WI38 (cell line): ENCODE measurements around the gene RAD51AP2.

ENCODE experiments used
- H3K4me3 ChIP-seq: 2 replicates; pipeline ENCODE4 v1.5.1; 2011; ENCODE audit warnings: low read depth, mild to moderate bottlenecking, control low read depth, low read length
- TF ChIP-seq, protein P1 (sequence below): IDR thresholded peaks from 2 replicates; pipeline ENCODE4 v1.5.1; 2012; ENCODE audit warnings: low read depth, mild to moderate bottlenecking, control low read depth, low read length

The RAD51AP2 gene

DNA sequence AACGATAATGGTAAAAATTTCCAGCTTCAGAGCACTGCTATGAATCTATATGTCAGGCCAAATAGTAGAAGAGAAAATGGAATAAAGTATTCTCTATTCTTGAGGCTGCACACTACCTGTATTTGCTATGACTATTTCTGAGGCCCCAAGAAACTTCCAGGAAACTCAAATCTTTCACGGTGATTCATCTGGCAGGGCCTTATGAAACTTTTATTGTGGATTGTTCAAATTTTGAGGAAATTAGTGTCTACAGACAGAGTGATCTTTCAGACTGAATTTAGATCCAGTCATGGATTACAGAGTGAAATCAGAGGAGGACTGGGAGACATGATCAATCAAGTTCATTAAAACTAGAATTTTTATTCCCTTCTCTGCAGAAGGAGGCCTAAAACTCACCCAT lies 18.2 kb upstream of the RAD51AP2 start:
- H3K4me3 ChIP-seq = no peak overlapping the region
- TF ChIP-seq, protein P1, sequence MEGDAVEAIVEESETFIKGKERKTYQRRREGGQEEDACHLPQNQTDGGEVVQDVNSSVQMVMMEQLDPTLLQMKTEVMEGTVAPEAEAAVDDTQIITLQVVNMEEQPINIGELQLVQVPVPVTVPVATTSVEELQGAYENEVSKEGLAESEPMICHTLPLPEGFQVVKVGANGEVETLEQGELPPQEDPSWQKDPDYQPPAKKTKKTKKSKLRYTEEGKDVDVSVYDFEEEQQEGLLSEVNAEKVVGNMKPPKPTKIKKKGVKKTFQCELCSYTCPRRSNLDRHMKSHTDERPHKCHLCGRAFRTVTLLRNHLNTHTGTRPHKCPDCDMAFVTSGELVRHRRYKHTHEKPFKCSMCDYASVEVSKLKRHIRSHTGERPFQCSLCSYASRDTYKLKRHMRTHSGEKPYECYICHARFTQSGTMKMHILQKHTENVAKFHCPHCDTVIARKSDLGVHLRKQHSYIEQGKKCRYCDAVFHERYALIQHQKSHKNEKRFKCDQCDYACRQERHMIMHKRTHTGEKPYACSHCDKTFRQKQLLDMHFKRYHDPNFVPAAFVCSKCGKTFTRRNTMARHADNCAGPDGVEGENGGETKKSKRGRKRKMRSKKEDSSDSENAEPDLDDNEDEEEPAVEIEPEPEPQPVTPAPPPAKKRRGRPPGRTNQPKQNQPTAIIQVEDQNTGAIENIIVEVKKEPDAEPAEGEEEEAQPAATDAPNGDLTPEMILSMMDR = no peak

DNA sequence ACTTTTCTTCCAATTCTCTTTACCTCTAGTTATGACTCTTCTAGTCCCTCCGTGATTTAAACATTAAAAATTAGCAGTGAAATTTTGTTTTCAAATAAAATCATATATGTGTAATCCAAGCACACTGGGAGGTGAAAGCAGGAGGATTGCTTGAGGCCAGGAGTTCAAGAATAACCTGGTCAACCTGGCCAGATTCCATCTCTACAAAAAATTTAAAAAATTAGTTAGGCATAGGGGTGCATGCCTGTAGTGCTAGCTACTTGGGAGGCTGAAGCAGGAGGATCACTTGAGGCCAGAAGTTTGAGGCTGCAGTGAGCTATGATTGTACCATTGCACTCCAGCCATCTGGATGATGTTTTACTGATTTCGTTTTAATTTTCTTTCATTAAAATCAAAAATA lies 15.3 kb upstream of the RAD51AP2 start:
- TF ChIP-seq, protein P1 = no peak
- no peak overlapping the region for H3K4me3 ChIP-seq

DNA sequence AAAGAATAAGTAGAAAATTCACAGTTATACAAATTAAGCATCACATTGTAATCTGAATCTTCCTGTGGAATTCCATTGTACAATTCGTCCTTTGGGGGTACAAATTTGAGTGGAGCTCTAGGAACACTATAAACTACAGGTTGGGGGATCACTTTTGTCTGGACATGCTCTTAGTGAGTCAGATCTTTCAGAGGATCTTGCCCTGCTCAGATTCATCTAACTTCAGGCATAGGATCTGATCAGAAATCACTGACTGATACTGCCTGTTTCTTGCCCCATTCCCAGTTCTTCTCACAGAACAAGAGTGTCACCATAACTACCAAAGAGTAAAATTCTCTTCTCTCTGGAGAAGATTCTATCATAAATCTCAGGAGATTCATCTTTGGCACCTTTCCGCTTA lies 11.5 kb upstream of the RAD51AP2 start:
- no peak overlapping the region for H3K4me3 ChIP-seq
- TF ChIP-seq, protein P1 = no peak

DNA sequence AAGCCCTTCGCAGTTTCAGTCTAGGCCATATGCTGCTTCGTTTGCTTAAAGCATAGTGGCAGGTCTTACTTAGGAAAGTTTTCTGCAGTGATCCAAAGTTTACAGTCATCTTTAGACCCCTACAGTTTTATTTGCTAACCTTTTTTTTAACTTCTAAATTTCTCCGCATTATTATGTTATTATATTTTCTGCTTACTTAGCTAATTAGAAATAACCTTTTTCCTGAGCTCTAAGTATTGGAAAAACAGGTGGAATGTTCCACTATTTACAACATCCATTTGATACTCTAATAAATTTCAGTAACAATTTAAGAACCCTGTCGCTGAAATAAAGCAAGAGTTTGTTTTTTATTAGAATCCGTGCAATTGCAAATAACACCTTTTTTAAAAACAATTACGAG lies 4.1 kb upstream of the RAD51AP2 start:
- TF ChIP-seq, protein P1 = no peak
- no peak overlapping the region for H3K4me3 ChIP-seq

DNA sequence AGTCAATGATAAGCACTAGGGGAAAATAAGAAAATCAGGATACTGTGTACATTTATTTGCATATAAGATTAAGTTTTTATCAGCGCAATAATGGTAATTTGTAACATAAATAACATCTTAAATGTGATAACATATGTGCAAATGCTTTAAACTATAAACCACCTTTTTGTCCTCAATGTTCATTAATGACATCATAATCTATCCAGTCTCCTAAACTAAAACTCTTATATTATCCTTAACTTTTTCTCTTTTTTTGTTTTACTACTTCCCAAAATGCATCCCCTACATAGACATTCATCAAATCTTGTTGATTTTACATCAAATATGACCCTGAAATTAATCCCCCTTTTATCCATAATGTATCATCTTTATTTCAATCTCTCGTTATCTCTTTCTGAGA lies 3.4 kb upstream of the RAD51AP2 start:
- TF ChIP-seq, protein P1 = no peak
- H3K4me3 ChIP-seq = no peak overlapping the region

DNA sequence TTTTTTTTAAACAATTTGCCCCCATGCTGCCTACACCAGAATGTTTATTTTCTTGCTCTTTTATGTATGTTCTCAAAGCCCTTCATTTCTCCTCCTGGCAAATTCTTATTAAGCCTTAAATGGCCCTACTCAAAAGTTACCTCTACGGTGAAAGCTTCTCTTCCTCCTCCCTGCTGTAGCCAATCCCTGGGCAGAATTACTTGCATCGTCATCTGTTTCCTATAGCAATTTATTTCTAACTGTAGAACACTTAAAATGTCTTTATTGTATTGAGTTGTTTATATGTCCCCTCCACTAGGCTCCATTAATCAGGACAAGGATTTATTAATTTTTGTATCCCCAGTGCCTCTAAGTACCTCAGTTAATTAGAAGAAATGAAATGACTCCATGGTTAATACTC lies 2.5 kb upstream of the RAD51AP2 start:
- TF ChIP-seq, protein P1 = no peak
- no peak overlapping the region for H3K4me3 ChIP-seq

DNA sequence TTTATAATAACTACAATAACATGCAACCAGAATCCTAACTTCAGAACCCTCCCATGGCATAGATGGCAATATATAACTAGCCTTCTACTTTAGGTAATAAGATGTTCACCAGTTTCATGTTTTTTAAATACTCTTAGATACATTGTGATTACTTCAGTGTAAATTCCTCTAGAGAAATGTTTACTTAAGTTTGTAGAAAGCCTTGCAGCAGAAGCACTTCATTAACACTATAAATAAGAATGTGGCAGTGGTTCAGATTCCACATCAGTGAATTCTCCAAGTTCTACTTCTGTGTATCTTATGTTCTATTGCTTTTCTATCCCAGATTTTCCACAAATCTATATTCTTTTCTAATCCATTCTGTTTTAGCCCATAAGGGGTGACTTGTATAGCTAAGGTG lies 1.2 kb upstream of the RAD51AP2 start:
- no peak overlapping the region for H3K4me3 ChIP-seq
- TF ChIP-seq, protein P1 = no peak
